AG10803 (cell line): ENCODE results near the gene TMSB4X.

Source experiments
- DNase-seq: peaks from one replicate; pipeline ENCODE4 v3.0.0; 2010; ENCODE audit warnings: low read depth
- H3K4me3 ChIP-seq: 2 replicates; pipeline ENCODE4 v1.5.1; 2011; ENCODE audit warnings: mild to moderate bottlenecking, low read length, control low read depth
- CTCF ChIP-seq: conservative IDR thresholded peaks from 2 replicates; pipeline ENCODE4 v1.5.1; 2011; ENCODE audit warnings: mild to moderate bottlenecking, low read length, control low read depth, inconsistent platforms

The TMSB4X gene

GRCh38 chrX:12992544-12993118 is 17.7 kb downstream of the TMSB4X start:
- DNase-seq = no peak
- no peak for TF ChIP-seq CTCF
- no peak overlapping the region for H3K4me3 ChIP-seq

- TF ChIP-seq CTCF = no peak
- H3K4me3 ChIP-seq = no peak overlapping the region
- no peak for DNase-seq
Observed at GRCh38 chrX:12993826-12994225, 18.9 kb downstream of the TMSB4X start.

GRCh38 chrX:12994321-12994720 is 19.4 kb downstream of the TMSB4X start:
- no peak for TF ChIP-seq CTCF
- H3K4me3 ChIP-seq = no peak overlapping the region
- DNase-seq = no peak

GRCh38 chrX:12996934-12997435 is 22.1 kb downstream of the TMSB4X start:
- TF ChIP-seq CTCF = no peak
- no peak for DNase-seq

GRCh38 chrX:12997906-12998687 is 23.2 kb downstream of the TMSB4X start:
- DNase-seq = no peak

More at GRCh38 chrX:12996934-12997435, 22.1 kb downstream of the TMSB4X start:
- no peak overlapping the region for H3K4me3 ChIP-seq

GRCh38 chrX:12999422-12999821 is 24.5 kb downstream of the TMSB4X start:
- no peak for DNase-seq
- H3K4me3 ChIP-seq = no peak overlapping the region
- TF ChIP-seq CTCF = no peak

More at GRCh38 chrX:12997906-12998687, 23.2 kb downstream of the TMSB4X start:
- no peak for TF ChIP-seq CTCF
- H3K4me3 ChIP-seq = no peak overlapping the region
